ENCODE measurements around the gene MDC1.

The MDC1 gene

DNA sequence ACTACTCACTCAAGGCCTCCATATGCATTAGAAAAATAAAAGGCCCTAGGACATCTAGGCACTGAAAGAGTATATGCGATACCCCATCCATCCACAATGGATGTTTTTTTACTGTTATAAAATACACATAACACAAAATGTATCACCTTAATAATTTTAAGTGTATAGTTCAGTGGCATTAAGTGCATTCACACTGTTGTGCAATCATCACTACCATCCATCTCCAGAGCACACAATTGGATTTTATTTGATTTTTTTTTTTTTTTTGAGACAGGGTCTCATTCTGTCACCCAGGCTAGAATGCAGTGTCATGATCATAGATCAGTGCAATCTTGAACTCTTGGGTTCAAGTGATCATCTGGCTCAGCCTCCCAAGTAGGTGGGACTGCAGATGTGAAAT lies 2.8 kb downstream of the MDC1 start:
- Histone ChIP-seq H3K14ac (ENCODE audit: low read length) (no peak overlapping the region), H3K4me3 (ENCODE audit: low read length in 2 of 2) (no peak overlapping the region), H2BK12ac (ENCODE audit: low read length) (no peak overlapping the region), H3K4ac (ENCODE audit: low read length) (no peak overlapping the region), H3K9ac (ENCODE audit: low read depth, low read length, poor library complexity) (no peak overlapping the region), H2AK5ac (ENCODE audit: low read depth, low read length) (no peak overlapping the region), H3K4me2 (ENCODE audit: insufficient read depth, low read length, poor library complexity, severe bottlenecking) (no peak overlapping the region), H3K79me1 (ENCODE audit: low read depth, low read length) (no peaks in the 10 kb centered on the region), H4K91ac (ENCODE audit: low read depth, low read length, poor library complexity) (no peak overlapping the region), H2BK120ac (ENCODE audit: low read depth, low read length) (no peak overlapping the region), H2BK15ac (ENCODE audit: low read length) (no peak overlapping the region), H3K23ac (ENCODE audit: low read depth, low read length, poor library complexity) (no peak overlapping the region), H2AFZ (ENCODE audit: low read length) (no peak overlapping the region), H4K8ac (ENCODE audit: low read depth, low read length) (no peak overlapping the region), H3K36me3 (replicated peaks in 1 of 2; ENCODE audit: control insufficient read depth in 2 of 2, insufficient read depth in 2 of 2, low read length in 2 of 2) (peaks cover 40 to 60% of the 10 kb centered on the region in 2 donors), H3K18ac (ENCODE audit: low read length) (no peak overlapping the region), H3K9me3 (replicated peaks in 1 of 2; ENCODE audit: control insufficient read depth in 2 of 2, insufficient read depth in 1 of 2, low read depth in 1 of 2, low read length in 2 of 2) (no peaks in the 10 kb centered on the region), H3K27ac (replicated peaks; ENCODE audit: low read length) (no peak overlapping the region), H3K4me1 (ENCODE audit: control insufficient read depth in 2 of 2, insufficient read depth in 1 of 2, low read depth in 1 of 2, low read length in 2 of 2) (peaks cover 4 to 13% of the 10 kb centered on the region in 2 donors), H3K27me3 (ENCODE audit: control insufficient read depth in 3 of 3, insufficient read depth in 3 of 3, low read depth in 1 of 3, low read length in 3 of 3) (no peaks in the 10 kb centered on the region), H2BK5ac (ENCODE audit: low read length) (no peak overlapping the region)
- no peak for DNase-seq (ENCODE audit: low spot score)
- WGBS, 2 donors (ENCODE audit: extremely low coverage in 2 of 2, insufficient read length in 2 of 2, insufficient replicate concordance in 1 of 2) = no CpG with 5 or more reads among the region's 1 CpG

DNA sequence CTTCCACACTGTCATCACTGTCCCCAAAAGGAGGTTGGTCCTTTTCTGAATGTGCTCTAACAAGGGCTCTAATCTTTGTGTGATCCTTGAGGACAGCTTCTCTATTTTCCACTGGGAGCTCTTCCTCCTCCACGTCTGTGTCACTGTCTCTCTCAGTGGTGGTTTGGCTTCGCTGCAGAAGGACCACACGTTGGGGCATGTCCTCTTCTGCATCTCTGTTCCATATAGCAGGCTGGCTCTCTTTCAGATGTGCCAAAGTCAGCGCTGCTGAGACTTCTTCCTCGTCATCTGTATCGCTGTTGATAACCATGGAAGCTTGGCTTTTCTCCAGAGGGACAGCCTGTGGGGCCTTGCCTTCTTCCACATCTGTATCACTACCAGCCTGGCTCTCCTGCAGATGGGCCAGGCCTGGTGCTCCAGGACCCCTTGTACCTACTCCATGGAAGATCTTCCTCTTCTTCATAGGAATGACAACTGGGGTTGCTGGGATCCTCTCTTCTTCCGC lies 4.6 kb downstream of the MDC1 start:
- no peak overlapping the region for H4K91ac ChIP-seq (ENCODE audit: low read depth, low read length, poor library complexity)
- H3K36me3 ChIP-seq (replicated peaks in 1 of 2; ENCODE audit: control insufficient read depth in 2 of 2, insufficient read depth in 2 of 2, low read length in 2 of 2) = peaks cover 45 to 77% of the 10 kb centered on the region in 2 donors
- no peak overlapping the region for H3K4ac ChIP-seq (ENCODE audit: low read length)
- no peaks in the 10 kb centered on the region for H3K27me3 ChIP-seq (ENCODE audit: control insufficient read depth in 3 of 3, insufficient read depth in 3 of 3, low read depth in 1 of 3, low read length in 3 of 3)
- H2BK120ac ChIP-seq (ENCODE audit: low read depth, low read length) = no peak overlapping the region
- WGBS, 2 donors (ENCODE audit: extremely low coverage in 2 of 2, insufficient read length in 2 of 2, insufficient replicate concordance in 1 of 2) = no CpG with 5 or more reads among the region's 7 CpGs
- no peaks in the 10 kb centered on the region for H3K79me1 ChIP-seq (ENCODE audit: low read depth, low read length)
- H3K14ac ChIP-seq (ENCODE audit: low read length) = no peak overlapping the region
- no peaks in the 10 kb centered on the region for H3K9me3 ChIP-seq (replicated peaks in 1 of 2; ENCODE audit: control insufficient read depth in 2 of 2, insufficient read depth in 1 of 2, low read depth in 1 of 2, low read length in 2 of 2)
- H3K4me3 ChIP-seq (ENCODE audit: low read length in 2 of 2) = no peak overlapping the region
- no peak overlapping the region for H3K9ac ChIP-seq (ENCODE audit: low read depth, low read length, poor library complexity)
- H2AK5ac ChIP-seq (ENCODE audit: low read depth, low read length) = no peak overlapping the region
- H2BK12ac ChIP-seq (ENCODE audit: low read length) = no peak overlapping the region
- no peak overlapping the region for H3K23ac ChIP-seq (ENCODE audit: low read depth, low read length, poor library complexity)
- no peak overlapping the region for H2BK15ac ChIP-seq (ENCODE audit: low read length)
- H3K4me1 ChIP-seq (ENCODE audit: control insufficient read depth in 2 of 2, insufficient read depth in 1 of 2, low read depth in 1 of 2, low read length in 2 of 2) = peaks cover 4 to 6% of the 10 kb centered on the region in 2 donors
- H2AFZ ChIP-seq (ENCODE audit: low read length) = no peak overlapping the region
- H3K18ac ChIP-seq (ENCODE audit: low read length) = no peak overlapping the region
- no peak for DNase-seq (ENCODE audit: low spot score)
- no peak overlapping the region for H2BK5ac ChIP-seq (ENCODE audit: low read length)
- no peak overlapping the region for H4K8ac ChIP-seq (ENCODE audit: low read depth, low read length)
- no peak overlapping the region for H3K27ac ChIP-seq (replicated peaks; ENCODE audit: low read length)
- no peak overlapping the region for H3K4me2 ChIP-seq (ENCODE audit: insufficient read depth, low read length, poor library complexity, severe bottlenecking)

DNA sequence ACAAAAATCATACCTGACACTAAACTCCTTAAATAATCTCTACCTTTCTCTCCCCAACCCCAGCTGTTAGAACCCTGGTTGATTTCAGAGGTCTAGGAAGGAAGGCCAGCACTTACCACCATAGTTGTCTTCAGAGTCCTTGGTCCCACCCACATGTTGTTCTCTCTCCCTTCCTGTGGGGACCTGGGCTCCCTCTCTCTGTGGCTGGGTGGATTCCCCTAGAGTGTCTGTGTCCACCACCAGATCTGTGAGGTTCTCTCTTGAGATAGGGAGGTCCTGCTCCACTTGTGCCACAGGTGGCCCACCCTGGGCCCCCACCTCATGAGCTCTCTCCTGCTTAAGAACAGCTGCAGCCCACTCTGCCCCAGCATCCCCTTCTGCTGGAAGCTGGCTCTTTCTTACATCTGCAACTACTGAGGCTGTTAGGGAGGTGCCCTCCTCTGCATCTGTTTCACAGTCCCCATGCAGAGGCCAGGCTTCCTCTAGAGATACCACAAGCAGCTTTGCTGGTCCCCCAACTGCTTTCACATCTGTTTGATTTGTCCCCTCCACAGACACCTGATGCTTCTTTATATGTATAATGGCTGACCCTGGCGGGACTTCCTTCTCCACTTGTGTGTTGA lies 5.2 kb downstream of the MDC1 start:
- no peak overlapping the region for H3K4me2 ChIP-seq (ENCODE audit: insufficient read depth, low read length, poor library complexity, severe bottlenecking)
- no CpG with 5 or more reads among the region's 1 CpG for WGBS, 2 donors (ENCODE audit: extremely low coverage in 2 of 2, insufficient read length in 2 of 2, insufficient replicate concordance in 1 of 2)

DNA sequence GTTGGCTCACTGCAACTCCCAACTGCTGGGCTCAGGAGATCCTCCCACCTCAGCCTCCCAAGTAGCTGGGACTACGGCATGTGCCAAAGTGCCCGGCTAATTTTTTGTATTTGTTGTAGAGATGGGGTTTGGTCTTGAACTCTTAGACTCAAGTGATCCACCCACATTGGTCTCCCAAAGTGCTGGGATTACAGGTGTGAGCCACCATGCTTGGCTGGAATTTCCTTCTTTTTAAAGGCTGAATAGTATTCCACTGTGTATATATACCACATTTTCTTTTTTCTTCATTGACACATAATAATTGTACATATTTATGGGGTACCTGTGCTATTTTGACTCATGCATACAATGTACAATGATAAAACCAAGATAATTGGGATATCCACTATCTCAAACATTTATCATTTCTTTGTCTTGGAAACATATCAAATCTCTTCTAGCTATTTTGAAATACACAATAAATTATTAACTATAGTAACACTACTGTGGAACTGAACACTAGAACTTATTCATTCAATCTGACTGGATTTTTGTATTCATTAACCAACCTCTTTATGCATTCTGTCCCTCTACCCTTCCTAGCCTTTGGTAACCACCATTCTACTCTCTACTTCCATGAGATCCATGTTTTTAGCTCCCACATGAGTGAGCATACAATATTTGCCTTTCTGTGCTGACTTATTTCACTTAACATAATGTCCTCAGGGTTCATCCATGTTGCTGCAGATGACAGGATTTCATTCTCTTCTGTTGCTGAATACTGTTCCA lies 7.8 kb downstream of the MDC1 start:
- Histone ChIP-seq H4K91ac (ENCODE audit: low read depth, low read length, poor library complexity) (no peak overlapping the region), H3K27ac (replicated peaks; ENCODE audit: low read length) (no peak overlapping the region), H3K9ac (ENCODE audit: low read depth, low read length, poor library complexity) (no peak overlapping the region), H3K4me2 (ENCODE audit: insufficient read depth, low read length, poor library complexity, severe bottlenecking) (no peak overlapping the region), H2AK5ac (ENCODE audit: low read depth, low read length) (no peak overlapping the region), H3K23ac (ENCODE audit: low read depth, low read length, poor library complexity) (no peak overlapping the region), H3K36me3 (replicated peaks in 1 of 2; ENCODE audit: control insufficient read depth in 2 of 2, insufficient read depth in 2 of 2, low read length in 2 of 2) (peaks cover 63 to 95% of the 10 kb centered on the region in 2 donors), H3K4me1 (ENCODE audit: control insufficient read depth in 2 of 2, insufficient read depth in 1 of 2, low read depth in 1 of 2, low read length in 2 of 2) (no peaks in the 10 kb centered on the region), H2BK120ac (ENCODE audit: low read depth, low read length) (no peak overlapping the region), H2BK15ac (ENCODE audit: low read length) (no peak overlapping the region), H3K4ac (ENCODE audit: low read length) (no peak overlapping the region), H2BK5ac (ENCODE audit: low read length) (no peak overlapping the region), H2BK12ac (ENCODE audit: low read length) (no peak overlapping the region), H3K4me3 (ENCODE audit: low read length in 2 of 2) (no peak overlapping the region), H2AFZ (ENCODE audit: low read length) (no peak overlapping the region), H3K27me3 (ENCODE audit: control insufficient read depth in 3 of 3, insufficient read depth in 3 of 3, low read depth in 1 of 3, low read length in 3 of 3) (no peaks in the 10 kb centered on the region), H3K14ac (ENCODE audit: low read length) (no peak overlapping the region), H3K79me1 (ENCODE audit: low read depth, low read length) (no peaks in the 10 kb centered on the region), H3K9me3 (replicated peaks in 1 of 2; ENCODE audit: control insufficient read depth in 2 of 2, insufficient read depth in 1 of 2, low read depth in 1 of 2, low read length in 2 of 2) (no peaks in the 10 kb centered on the region), H3K18ac (ENCODE audit: low read length) (no peak overlapping the region), H4K8ac (ENCODE audit: low read depth, low read length) (no peak overlapping the region)
- DNase-seq (ENCODE audit: low spot score) = no peak
- no CpG with 5 or more reads among the region's 2 CpGs for WGBS, 2 donors (ENCODE audit: extremely low coverage in 2 of 2, insufficient read length in 2 of 2, insufficient replicate concordance in 1 of 2)

More for the DNA sequence above, 5.2 kb downstream of the MDC1 start:
- no peak overlapping the region for H3K14ac ChIP-seq (ENCODE audit: low read length)
- no peak overlapping the region for H4K8ac ChIP-seq (ENCODE audit: low read depth, low read length)
- no peak overlapping the region for H2AK5ac ChIP-seq (ENCODE audit: low read depth, low read length)
- no peak overlapping the region for H2BK15ac ChIP-seq (ENCODE audit: low read length)
- no peak overlapping the region for H3K23ac ChIP-seq (ENCODE audit: low read depth, low read length, poor library complexity)
- no peak overlapping the region for H2BK12ac ChIP-seq (ENCODE audit: low read length)
- H3K27me3 ChIP-seq (ENCODE audit: control insufficient read depth in 3 of 3, insufficient read depth in 3 of 3, low read depth in 1 of 3, low read length in 3 of 3) = no peaks in the 10 kb centered on the region
- H3K9ac ChIP-seq (ENCODE audit: low read depth, low read length, poor library complexity) = peak overlapping the region; percentile 30
- H2BK5ac ChIP-seq (ENCODE audit: low read length) = no peak overlapping the region
- no peak overlapping the region for H3K27ac ChIP-seq (replicated peaks; ENCODE audit: low read length)
- peaks cover 4 to 6% of the 10 kb centered on the region in 2 donors for H3K4me1 ChIP-seq (ENCODE audit: control insufficient read depth in 2 of 2, insufficient read depth in 1 of 2, low read depth in 1 of 2, low read length in 2 of 2)
- no peak overlapping the region for H4K91ac ChIP-seq (ENCODE audit: low read depth, low read length, poor library complexity)
- H3K79me1 ChIP-seq (ENCODE audit: low read depth, low read length) = no peaks in the 10 kb centered on the region
- no peak for DNase-seq (ENCODE audit: low spot score)
- peaks cover 51 to 83% of the 10 kb centered on the region in 2 donors for H3K36me3 ChIP-seq (replicated peaks in 1 of 2; ENCODE audit: control insufficient read depth in 2 of 2, insufficient read depth in 2 of 2, low read length in 2 of 2)
- no peak overlapping the region for H2AFZ ChIP-seq (ENCODE audit: low read length)
- no peak overlapping the region for H2BK120ac ChIP-seq (ENCODE audit: low read depth, low read length)
- H3K9me3 ChIP-seq (replicated peaks in 1 of 2; ENCODE audit: control insufficient read depth in 2 of 2, insufficient read depth in 1 of 2, low read depth in 1 of 2, low read length in 2 of 2) = no peaks in the 10 kb centered on the region
- no peak overlapping the region for H3K4ac ChIP-seq (ENCODE audit: low read length)
- no peak overlapping the region for H3K18ac ChIP-seq (ENCODE audit: low read length)
- no peak overlapping the region for H3K4me3 ChIP-seq (ENCODE audit: low read length in 2 of 2)
